ENCODE results near the gene GGCT. TPM values are rescaled to one million over a fixed set of nuclear protein-coding genes. Genes with fewer than 3 reads are reported as not detected.
A peak's percentile ranks its signal among the peaks of the same experiment; 100 is the strongest.

GGCT gene
- polyA plus RNA-seq, 3 donors, result 7.6 to 18.1 (median 10.7) TPM

DNA sequence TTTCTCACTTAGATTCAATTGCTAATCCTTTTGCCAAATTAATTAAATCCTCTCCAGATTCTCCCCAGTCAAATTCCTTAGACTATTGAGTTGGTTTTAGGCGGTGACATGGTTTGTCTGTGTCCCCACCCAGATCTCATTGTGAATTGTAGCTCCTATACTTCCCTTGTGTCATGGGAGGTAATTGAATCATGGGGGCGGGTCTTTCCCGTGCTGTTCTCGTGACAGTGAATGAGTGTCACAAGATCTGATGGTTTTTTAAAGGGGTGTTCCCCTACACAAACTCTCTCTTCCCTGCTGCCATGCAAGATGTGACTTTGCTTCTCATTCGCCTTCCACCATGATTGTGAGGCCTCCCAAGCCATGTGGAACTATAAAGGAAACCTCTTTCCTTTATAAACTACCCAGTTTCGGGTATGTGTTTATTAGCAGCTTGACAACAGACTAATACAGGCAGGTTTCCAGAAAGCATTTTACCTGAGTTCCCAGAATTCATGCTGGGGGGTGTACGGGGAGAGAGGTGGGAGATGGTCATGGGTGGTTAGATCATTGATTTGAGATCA lies 45.4 kb upstream of the GGCT start:
- H3K36me3 Mint-ChIP-seq, result peaks cover 43 to 48% of the 10 kb centered on the region in 2 donors

DNA sequence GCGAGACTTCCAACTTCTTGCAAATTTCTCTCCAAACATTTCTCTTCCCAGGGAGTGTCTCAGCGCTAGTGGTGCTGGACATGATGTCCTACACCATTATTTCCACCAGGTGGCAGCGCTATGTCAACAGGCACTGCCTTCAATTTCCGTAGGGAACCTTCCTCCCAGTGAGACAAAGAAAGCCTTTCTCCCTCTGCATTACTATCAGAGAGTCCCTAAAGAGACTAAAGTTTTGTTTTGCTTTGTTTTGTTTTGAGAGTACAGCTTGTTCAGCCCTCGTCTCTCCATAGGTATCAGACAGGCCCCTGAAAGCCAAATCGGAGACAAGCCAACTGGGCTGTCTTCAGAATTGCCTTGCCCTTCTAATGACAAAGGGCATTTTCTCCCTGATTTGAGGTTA lies 44.2 kb upstream of the GGCT start:
- Mint-ChIP-seq H3K4me1 (peaks cover 22% of the 10 kb centered on the region), H3K9me3 (no peaks in the 10 kb centered on the region), H3K36me3 (peaks cover 48 to 50% of the 10 kb centered on the region in 2 donors), H3K4me3 (no peak overlapping the region), H3K27me3 (ENCODE audit: low read depth in 3 of 3) (peaks cover 0 to 3% (median 1%) of the 10 kb centered on the region in 3 donors), H3K27ac (peak overlapping the region in 6 of 7 donors; percentile 8 to 90 (median 50))
- intact Hi-C loops (cut with micrococcal nuclease), result no loop called here
- WGBS (ENCODE audit: insufficient coverage), result 36% methylated on average over 2 of the region's 6 CpGs
- H3K36me3 ChIP-seq (replicated peaks in 1 of 2; ENCODE audit: control insufficient read depth in 1 of 2, insufficient read depth in 2 of 2, low read length in 2 of 2), result peaks cover 30 to 56% of the 10 kb centered on the region in 2 donors
- no peaks in the 10 kb centered on the region for H4K20me1 ChIP-seq (ENCODE audit: insufficient read depth, low read length)
- TF ChIP-seq, protein P1, sequence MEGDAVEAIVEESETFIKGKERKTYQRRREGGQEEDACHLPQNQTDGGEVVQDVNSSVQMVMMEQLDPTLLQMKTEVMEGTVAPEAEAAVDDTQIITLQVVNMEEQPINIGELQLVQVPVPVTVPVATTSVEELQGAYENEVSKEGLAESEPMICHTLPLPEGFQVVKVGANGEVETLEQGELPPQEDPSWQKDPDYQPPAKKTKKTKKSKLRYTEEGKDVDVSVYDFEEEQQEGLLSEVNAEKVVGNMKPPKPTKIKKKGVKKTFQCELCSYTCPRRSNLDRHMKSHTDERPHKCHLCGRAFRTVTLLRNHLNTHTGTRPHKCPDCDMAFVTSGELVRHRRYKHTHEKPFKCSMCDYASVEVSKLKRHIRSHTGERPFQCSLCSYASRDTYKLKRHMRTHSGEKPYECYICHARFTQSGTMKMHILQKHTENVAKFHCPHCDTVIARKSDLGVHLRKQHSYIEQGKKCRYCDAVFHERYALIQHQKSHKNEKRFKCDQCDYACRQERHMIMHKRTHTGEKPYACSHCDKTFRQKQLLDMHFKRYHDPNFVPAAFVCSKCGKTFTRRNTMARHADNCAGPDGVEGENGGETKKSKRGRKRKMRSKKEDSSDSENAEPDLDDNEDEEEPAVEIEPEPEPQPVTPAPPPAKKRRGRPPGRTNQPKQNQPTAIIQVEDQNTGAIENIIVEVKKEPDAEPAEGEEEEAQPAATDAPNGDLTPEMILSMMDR (IDR thresholded peaks at IDR 0.05), result peak; percentile 87
- no peak overlapping the region for H3K4me3 ChIP-seq (replicated peaks in 1 of 3; ENCODE audit: low read depth in 2 of 3, low read length in 3 of 3)
- H2AFZ ChIP-seq (ENCODE audit: insufficient read depth, low read depth, low read length, poor library complexity, severe bottlenecking), result no peak overlapping the region
- H3K4me2 ChIP-seq (replicated peaks; ENCODE audit: extremely low read depth, low read length, poor library complexity, severe bottlenecking), result no peak overlapping the region
- H3K27me3 ChIP-seq (ENCODE audit: control insufficient read depth in 2 of 2, insufficient read depth in 2 of 2, low read length in 2 of 2), result no peaks in the 10 kb centered on the region
- H3K9me3 ChIP-seq (replicated peaks in 1 of 2; ENCODE audit: control insufficient read depth in 1 of 2, insufficient read depth in 1 of 2, low read length in 2 of 2), result no peaks in the 10 kb centered on the region
- peak; percentile 37 to 58 (median 49) for DNase-seq
- H3K79me2 ChIP-seq (ENCODE audit: insufficient read depth, low read length), result no peaks in the 10 kb centered on the region
- no peak overlapping the region for H3K27ac ChIP-seq (ENCODE audit: low read depth in 1 of 2, low read length in 2 of 2)
- peaks cover 16 to 21% of the 10 kb centered on the region in 2 donors for H3K4me1 ChIP-seq (ENCODE audit: control insufficient read depth in 1 of 2, insufficient read depth in 2 of 2, low read length in 2 of 2)
- H3K9ac ChIP-seq (ENCODE audit: insufficient read depth, low read length, poor library complexity, severe bottlenecking), result no peak overlapping the region

More for the DNA sequence above, 45.4 kb upstream of the GGCT start:
- TF ChIP-seq, protein P1 (IDR thresholded peaks at IDR 0.05), result no peak
- no peak overlapping the region for H2AFZ ChIP-seq (ENCODE audit: insufficient read depth, low read depth, low read length, poor library complexity, severe bottlenecking)
- peak; percentile 22 to 73 (median 45) for DNase-seq
- Mint-ChIP-seq H3K27me3 (ENCODE audit: low read depth in 3 of 3) (peaks cover 0 to 3% (median 1%) of the 10 kb centered on the region in 3 donors), H3K4me3 (no peak overlapping the region), H3K9me3 (no peaks in the 10 kb centered on the region), H3K27ac (peak overlapping the region; percentile 25 to 90 (median 85)), H3K4me1 (peaks cover 22% of the 10 kb centered on the region)
- WGBS (ENCODE audit: insufficient coverage), result no CpG with 5 or more reads among the region's 7 CpGs
- no peaks in the 10 kb centered on the region for H3K9me3 ChIP-seq (replicated peaks in 1 of 2; ENCODE audit: control insufficient read depth in 1 of 2, insufficient read depth in 1 of 2, low read length in 2 of 2)
- H3K36me3 ChIP-seq (replicated peaks in 1 of 2; ENCODE audit: control insufficient read depth in 1 of 2, insufficient read depth in 2 of 2, low read length in 2 of 2), result peaks cover 35 to 58% of the 10 kb centered on the region in 2 donors
- no peak overlapping the region for H3K4me2 ChIP-seq (replicated peaks; ENCODE audit: extremely low read depth, low read length, poor library complexity, severe bottlenecking)
- H3K27ac ChIP-seq (ENCODE audit: low read depth in 1 of 2, low read length in 2 of 2), result peak overlapping the region in 1 of 2 donors; percentile 65
- H4K20me1 ChIP-seq (ENCODE audit: insufficient read depth, low read length), result no peaks in the 10 kb centered on the region
- H3K4me1 ChIP-seq (ENCODE audit: control insufficient read depth in 1 of 2, insufficient read depth in 2 of 2, low read length in 2 of 2), result peaks cover 16 to 21% of the 10 kb centered on the region in 2 donors
- H3K79me2 ChIP-seq (ENCODE audit: insufficient read depth, low read length), result no peaks in the 10 kb centered on the region
- H3K27me3 ChIP-seq (ENCODE audit: control insufficient read depth in 2 of 2, insufficient read depth in 2 of 2, low read length in 2 of 2), result no peaks in the 10 kb centered on the region
- intact Hi-C loops (cut with micrococcal nuclease), result no loop called here
- H3K4me3 ChIP-seq (replicated peaks in 1 of 3; ENCODE audit: low read depth in 2 of 3, low read length in 3 of 3), result no peak overlapping the region
- H3K9ac ChIP-seq (ENCODE audit: insufficient read depth, low read length, poor library complexity, severe bottlenecking), result no peak overlapping the region

Measured in CD14-positive monocyte (primary cell).